Mesothelial cell of epicardium (in vitro differentiated cells): ENCODE data around the gene FGF12. TPM values are rescaled to one million over a fixed set of nuclear protein-coding genes. Genes with fewer than 3 reads are reported as not detected.

ENCODE experiments used
- DNase-seq, 2 experiments: peaks; one replicate each; pipeline ENCODE4 v3.0.0; 2021; ENCODE audit warnings: low spot score in 2 of 2; ENCODE audit not compliant: unreplicated experiment in 2 of 2
- H3K27ac Mint-ChIP-seq: 2 replicates; pipeline ENCODE4 v1.8.0; 2021; ENCODE audit warnings: mixed read lengths
- H3K27me3 Mint-ChIP-seq: 2 replicates; pipeline ENCODE4 v1.8.0; 2021; ENCODE audit warnings: low read depth, mixed read lengths
- H3K36me3 Mint-ChIP-seq: 2 replicates; pipeline ENCODE4 v1.8.0; 2021; ENCODE audit warnings: mixed read lengths
- H3K4me1 Mint-ChIP-seq: 2 replicates; pipeline ENCODE4 v1.8.0; 2021; ENCODE audit warnings: mixed read lengths
- H3K4me3 Mint-ChIP-seq: 2 replicates; pipeline ENCODE4 v1.8.0; 2021; ENCODE audit warnings: mild to moderate bottlenecking, moderate library complexity, mixed read lengths
- H3K9me3 Mint-ChIP-seq: 2 replicates; pipeline ENCODE4 v1.8.0; 2021; ENCODE audit warnings: mixed read lengths
- CTCF ChIP-seq: fragments of 200-600 bp; sonication (generic); IDR thresholded peaks from one replicate; pipeline ENCODE4 v1.5.0; 2021; ENCODE audit warnings: antibody characterized with exemption; ENCODE audit not compliant: unreplicated experiment
- total RNA-seq: library from RNA; stranded (reverse); gene quantifications from 3 replicates; pipeline ENCODE4 v1.2.1, GENCODE V29; 2021

Gene FGF12
- total RNA-seq, 1 donor from 2014 or later: 1.0 TPM

DNA sequence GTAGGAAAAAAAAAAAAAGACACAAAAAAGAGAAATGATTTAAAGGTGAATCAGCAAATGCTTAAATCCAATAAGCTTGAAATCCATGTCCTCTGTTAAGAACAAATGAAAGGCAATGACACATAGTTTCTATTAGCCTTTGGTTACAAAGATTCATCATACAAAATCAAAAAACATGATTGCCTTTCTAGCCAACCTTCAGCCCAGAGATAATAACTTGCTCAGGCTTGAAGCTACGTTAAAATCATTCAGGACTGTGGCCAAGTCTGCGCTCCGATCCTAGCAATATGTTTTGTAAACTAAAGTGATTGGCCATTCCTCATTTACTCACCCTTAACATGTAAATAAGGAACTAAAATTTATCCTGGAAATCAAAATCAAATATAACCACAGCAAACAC lies 556.7 kb downstream of the FGF12 start:
- Mint-ChIP-seq H3K27ac (no peak overlapping the region), H3K4me1 (no peaks in the 10 kb centered on the region), H3K4me3 (no peak overlapping the region), H3K9me3 (peaks cover 4% of the 10 kb centered on the region), H3K27me3 (no peaks in the 10 kb centered on the region), H3K36me3 (no peaks in the 10 kb centered on the region)
- TF ChIP-seq CTCF: no peak
- DNase-seq: no peak

DNA sequence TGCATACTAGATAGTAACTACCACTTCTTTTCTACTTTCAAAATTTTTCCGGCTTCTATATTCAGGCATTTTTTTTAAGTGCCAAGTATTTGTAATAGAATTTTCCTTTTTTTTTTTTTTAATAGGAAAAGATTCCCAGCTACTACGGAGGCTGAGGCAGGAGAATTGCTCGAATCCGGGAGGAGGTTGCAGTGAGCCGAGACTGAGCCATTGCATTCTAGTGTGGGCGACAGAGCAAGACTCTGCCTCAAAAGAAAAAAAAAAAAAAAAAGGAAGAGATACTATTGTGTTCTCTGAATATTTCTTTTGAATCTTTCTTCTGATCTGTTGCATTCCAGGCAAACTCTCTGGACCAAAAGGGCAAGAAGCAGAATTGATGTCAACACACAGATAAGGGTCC lies 557.3 kb downstream of the FGF12 start:
- TF ChIP-seq CTCF: no peak
- H3K36me3 Mint-ChIP-seq: no peaks in the 10 kb centered on the region
- H3K27ac Mint-ChIP-seq: no peak overlapping the region
- no peaks in the 10 kb centered on the region for H3K9me3 Mint-ChIP-seq
- H3K4me3 Mint-ChIP-seq: no peak overlapping the region
- no peaks in the 10 kb centered on the region for H3K27me3 Mint-ChIP-seq
- H3K4me1 Mint-ChIP-seq: no peaks in the 10 kb centered on the region
- no peak for DNase-seq

DNA sequence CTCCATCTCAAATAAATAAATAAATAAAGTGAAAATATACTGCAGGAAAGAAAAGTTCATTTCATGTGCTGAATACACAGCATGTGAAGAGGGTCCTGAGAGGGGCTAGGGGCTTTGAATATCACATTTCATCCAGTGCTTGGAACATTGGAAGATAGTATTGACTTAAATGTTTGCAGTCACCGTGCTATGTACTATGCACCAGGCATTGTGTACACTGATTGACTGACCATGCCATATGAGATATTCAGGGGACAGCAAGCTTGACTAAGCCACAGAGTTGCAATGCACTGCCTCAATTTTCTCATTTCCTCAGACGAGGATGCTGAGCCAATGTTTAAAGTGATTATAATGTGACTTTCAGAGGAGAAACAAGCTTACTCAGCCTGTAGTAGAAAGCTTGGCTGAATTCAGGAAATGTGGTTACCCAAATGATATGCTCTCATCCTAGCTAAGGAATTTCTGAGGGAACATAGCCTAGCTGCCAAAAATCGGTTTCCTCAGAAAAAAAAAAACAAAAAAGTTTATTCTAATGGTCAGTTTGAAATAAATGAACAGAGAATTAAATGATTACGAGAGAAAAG lies 557.9 kb downstream of the FGF12 start:
- Mint-ChIP-seq H3K27ac (no peak overlapping the region), H3K9me3 (no peaks in the 10 kb centered on the region), H3K36me3 (no peaks in the 10 kb centered on the region), H3K27me3 (no peaks in the 10 kb centered on the region), H3K4me1 (no peaks in the 10 kb centered on the region), H3K4me3 (no peak overlapping the region)
- TF ChIP-seq CTCF: no peak
- DNase-seq: no peak

- H3K4me3 Mint-ChIP-seq: no peak overlapping the region
- H3K27ac Mint-ChIP-seq: no peak overlapping the region
- DNase-seq: no peak
- H3K9me3 Mint-ChIP-seq: no peaks in the 10 kb centered on the region
- no peaks in the 10 kb centered on the region for H3K4me1 Mint-ChIP-seq
- no peaks in the 10 kb centered on the region for H3K36me3 Mint-ChIP-seq
- TF ChIP-seq CTCF: no peak
- no peaks in the 10 kb centered on the region for H3K27me3 Mint-ChIP-seq
These were observed 559.1 kb downstream of the FGF12 start for GRCh38 chr3:192168202-192168601.

DNA sequence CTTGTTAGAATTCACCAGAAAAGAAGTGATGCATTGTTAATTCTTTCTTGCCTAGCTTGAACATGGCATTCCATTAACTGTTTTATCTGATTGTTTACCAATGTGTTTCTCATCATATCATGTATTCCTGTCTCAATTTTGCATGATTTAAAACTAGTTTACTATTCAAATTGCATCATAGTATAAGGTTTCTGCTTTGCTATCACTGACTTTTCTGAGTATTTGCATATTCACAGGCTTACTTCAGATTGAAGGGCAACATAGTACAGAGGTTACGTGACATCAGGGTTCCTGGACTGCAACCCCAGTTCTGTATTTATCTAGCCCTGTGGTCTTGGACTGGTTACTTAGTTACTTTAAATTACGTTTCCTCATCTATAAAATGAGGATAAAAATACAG lies 561.8 kb downstream of the FGF12 start:
- Mint-ChIP-seq H3K4me1 (no peaks in the 10 kb centered on the region), H3K9me3 (no peaks in the 10 kb centered on the region), H3K4me3 (no peak overlapping the region), H3K27ac (no peak overlapping the region), H3K27me3 (no peaks in the 10 kb centered on the region), H3K36me3 (no peaks in the 10 kb centered on the region)
- no peak for TF ChIP-seq CTCF
- no peak for DNase-seq

DNA sequence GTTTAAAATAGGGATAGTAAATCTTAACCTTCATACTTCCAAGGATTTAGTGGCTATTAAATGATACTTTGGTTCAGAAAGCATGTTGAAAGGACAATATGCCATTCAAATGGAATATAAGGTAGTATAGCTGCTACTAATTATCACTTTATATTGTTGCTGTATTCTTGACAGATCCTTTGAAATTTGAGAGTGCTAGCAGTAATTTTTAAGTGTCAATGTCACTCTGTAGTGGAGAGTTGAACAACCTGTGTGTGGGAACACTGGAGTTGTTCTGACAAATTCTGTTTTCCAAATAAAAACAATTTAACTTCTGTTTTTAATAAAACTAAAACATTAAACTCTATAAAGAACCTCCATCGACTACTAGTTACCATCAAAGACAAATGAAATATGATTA lies 565.7 kb downstream of the FGF12 start:
- H3K36me3 Mint-ChIP-seq: no peaks in the 10 kb centered on the region
- H3K27ac Mint-ChIP-seq: no peak overlapping the region

More for the DNA sequence above, 565.7 kb downstream of the FGF12 start:
- H3K27me3 Mint-ChIP-seq: peaks cover 9% of the 10 kb centered on the region
- H3K4me1 Mint-ChIP-seq: no peaks in the 10 kb centered on the region
- H3K4me3 Mint-ChIP-seq: no peak overlapping the region
- no peaks in the 10 kb centered on the region for H3K9me3 Mint-ChIP-seq
- no peak for DNase-seq
- no peak for TF ChIP-seq CTCF
